Brain microvascular endothelial cell (primary cell): Measurements from ENCODE around the gene GTPBP2.
A peak's percentile ranks its signal among the peaks of the same experiment; 100 is the strongest.

Source experiments
- DNase-seq: peaks from one replicate; pipeline ENCODE4 v3.0.0-alpha.2; 2020
- H3K27ac ChIP-seq: fragments of 250-450 bp; sonication (Bioruptor Pico); 2 replicates; pipeline ENCODE4 v1.5.1; 2020; ENCODE audit warnings: mild to moderate bottlenecking, moderate library complexity
- H3K27me3 ChIP-seq: fragments of 250-450 bp; sonication (Bioruptor Pico); replicated peaks from 2 replicates; pipeline ENCODE4 v1.5.1; 2020; ENCODE audit warnings: mild to moderate bottlenecking
- H3K36me3 ChIP-seq: fragments of 250-450 bp; sonication (Bioruptor Pico); replicated peaks from 2 replicates; pipeline ENCODE4 v1.5.1; 2020; ENCODE audit warnings: mild to moderate bottlenecking
- H3K4me3 ChIP-seq: 2 replicates; pipeline ENCODE4 v1.5.1; 2011; ENCODE audit warnings: low read depth, mild to moderate bottlenecking, control low read depth, low read length, moderate library complexity
- in situ Hi-C: cut with HindIII; loops from 2 replicates; pipeline ENCODE4 v1.10.0; 2017; ENCODE audit warnings: low sequenced_read_pairs, low pct_ligation_motif_present
- TF ChIP-seq, protein P1 (sequence below): IDR thresholded peaks from 2 replicates; pipeline ENCODE4 v1.5.1; 2011; ENCODE audit warnings: low read depth, mild to moderate bottlenecking, moderate library complexity, low read length, control low read depth, inconsistent platforms; ENCODE audit errors: missing control alignments

The GTPBP2 gene

DNA sequence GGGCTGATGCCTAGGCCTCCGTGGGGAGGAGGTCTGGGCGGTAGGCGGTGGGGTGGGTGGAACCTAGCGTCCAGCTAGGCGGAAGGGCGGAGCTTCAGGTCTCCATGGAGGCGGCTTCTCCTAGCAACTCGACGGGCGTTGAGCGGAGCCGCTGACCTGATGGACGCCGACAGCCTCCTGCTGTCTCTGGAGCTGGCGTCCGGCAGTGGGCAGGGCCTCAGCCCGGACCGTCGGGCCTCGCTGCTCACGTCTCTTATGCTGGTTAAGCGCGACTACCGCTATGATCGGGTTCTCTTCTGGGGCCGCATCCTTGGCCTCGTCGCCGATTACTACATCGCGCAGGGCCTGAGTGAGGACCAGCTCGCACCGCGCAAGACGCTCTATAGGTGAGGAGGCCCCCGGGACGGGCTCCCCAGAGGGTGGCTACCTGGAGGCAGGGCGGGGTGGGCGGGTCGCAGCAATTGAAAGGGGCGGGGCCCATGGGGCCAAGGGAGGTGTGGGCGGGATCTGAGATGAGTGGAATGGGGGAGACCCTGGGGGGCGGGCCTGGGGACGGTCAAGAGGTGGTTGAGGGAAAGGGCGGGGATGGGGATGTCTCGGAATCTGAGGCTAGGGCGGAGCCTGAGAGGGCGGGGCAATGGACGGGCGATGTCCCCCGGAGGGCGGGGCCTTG is 16.0 kb upstream of the GTPBP2 start, which contains the start of gene RSPH9:
TSS of gene RSPH9 (plus strand) at position 97 of the 673 bp plus-strand sequence. CDS start at position 160, 63 bp downstream.
- TF ChIP-seq, protein P1, sequence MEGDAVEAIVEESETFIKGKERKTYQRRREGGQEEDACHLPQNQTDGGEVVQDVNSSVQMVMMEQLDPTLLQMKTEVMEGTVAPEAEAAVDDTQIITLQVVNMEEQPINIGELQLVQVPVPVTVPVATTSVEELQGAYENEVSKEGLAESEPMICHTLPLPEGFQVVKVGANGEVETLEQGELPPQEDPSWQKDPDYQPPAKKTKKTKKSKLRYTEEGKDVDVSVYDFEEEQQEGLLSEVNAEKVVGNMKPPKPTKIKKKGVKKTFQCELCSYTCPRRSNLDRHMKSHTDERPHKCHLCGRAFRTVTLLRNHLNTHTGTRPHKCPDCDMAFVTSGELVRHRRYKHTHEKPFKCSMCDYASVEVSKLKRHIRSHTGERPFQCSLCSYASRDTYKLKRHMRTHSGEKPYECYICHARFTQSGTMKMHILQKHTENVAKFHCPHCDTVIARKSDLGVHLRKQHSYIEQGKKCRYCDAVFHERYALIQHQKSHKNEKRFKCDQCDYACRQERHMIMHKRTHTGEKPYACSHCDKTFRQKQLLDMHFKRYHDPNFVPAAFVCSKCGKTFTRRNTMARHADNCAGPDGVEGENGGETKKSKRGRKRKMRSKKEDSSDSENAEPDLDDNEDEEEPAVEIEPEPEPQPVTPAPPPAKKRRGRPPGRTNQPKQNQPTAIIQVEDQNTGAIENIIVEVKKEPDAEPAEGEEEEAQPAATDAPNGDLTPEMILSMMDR = no peak
- Histone ChIP-seq H3K36me3 (peaks cover 20% of the 10 kb centered on the region), H3K27ac (peak within 1 kb of the TSS; percentile 39), H3K4me3 (peak within 1 kb of the TSS; percentile 66), H3K27me3 (no peaks in the 10 kb centered on the region)
- DNase-seq = peak; percentile 74
- in situ Hi-C loops = no loop called here

DNA sequence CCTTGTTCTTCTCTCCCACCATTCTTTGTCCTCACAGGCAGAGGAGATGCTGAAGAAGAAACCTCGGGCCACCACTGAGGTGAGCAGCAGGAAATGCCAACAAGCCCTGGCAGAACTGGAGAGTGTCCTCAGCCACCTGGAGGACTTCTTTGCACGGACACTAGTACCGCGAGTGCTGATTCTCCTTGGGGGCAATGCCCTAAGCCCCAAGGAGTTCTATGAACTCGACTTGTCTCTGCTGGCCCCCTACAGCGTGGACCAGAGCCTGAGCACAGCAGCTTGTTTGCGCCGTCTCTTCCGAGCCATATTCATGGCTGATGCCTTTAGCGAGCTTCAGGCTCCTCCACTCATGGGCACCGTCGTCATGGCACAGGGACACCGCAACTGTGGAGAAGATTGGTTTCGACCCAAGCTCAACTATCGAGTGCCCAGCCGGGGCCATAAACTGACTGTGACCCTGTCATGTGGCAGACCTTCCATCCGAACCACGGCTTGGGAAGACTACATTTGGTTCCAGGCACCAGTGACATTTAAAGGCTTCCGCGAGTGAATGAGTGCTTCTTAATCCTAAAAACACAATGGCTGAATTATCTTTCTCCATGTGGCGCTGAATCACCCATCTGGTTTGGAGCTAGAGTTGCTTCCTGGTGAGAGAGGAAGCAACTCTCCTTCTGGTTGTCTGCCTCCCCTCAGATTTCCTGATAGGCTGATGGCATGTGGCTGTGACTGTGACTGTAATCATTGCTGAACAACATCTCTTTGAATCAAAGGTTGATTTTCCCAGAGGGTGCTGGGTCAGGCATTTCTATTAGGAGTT is 11.1 kb upstream of the GTPBP2 start:
- H3K27ac ChIP-seq = no peak overlapping the region

DNA sequence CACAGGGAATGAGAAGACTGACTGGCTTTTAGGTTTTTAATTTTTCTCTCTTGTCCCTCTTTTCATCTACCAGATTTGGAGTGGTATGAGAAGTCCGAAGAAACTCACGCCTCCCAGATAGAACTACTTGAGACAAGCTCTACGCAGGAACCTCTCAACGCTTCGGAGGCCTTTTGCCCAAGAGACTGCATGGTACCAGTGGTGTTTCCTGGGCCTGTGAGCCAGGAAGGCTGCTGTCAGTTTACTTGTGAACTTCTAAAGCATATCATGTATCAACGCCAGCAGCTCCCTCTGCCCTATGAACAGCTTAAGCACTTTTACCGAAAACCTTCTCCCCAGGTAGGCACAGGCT is 7.2 kb upstream of the GTPBP2 start:
- DNase-seq = peak; percentile 14
- peak overlapping the region; percentile 95 for H3K4me3 ChIP-seq
- H3K36me3 ChIP-seq = peaks cover 31% of the 10 kb centered on the region
- H3K27me3 ChIP-seq = no peaks in the 10 kb centered on the region
- in situ Hi-C loops = no loop called here
- TF ChIP-seq, protein P1 = no peak
- H3K27ac ChIP-seq = peak overlapping the region; percentile 64

More for the DNA sequence above, 11.1 kb upstream of the GTPBP2 start:
- DNase-seq = no peak
- TF ChIP-seq, protein P1 = no peak
- in situ Hi-C loops = no loop called here
- no peak overlapping the region for H3K4me3 ChIP-seq
- H3K27me3 ChIP-seq = no peaks in the 10 kb centered on the region
- peaks cover 41% of the 10 kb centered on the region for H3K36me3 ChIP-seq

DNA sequence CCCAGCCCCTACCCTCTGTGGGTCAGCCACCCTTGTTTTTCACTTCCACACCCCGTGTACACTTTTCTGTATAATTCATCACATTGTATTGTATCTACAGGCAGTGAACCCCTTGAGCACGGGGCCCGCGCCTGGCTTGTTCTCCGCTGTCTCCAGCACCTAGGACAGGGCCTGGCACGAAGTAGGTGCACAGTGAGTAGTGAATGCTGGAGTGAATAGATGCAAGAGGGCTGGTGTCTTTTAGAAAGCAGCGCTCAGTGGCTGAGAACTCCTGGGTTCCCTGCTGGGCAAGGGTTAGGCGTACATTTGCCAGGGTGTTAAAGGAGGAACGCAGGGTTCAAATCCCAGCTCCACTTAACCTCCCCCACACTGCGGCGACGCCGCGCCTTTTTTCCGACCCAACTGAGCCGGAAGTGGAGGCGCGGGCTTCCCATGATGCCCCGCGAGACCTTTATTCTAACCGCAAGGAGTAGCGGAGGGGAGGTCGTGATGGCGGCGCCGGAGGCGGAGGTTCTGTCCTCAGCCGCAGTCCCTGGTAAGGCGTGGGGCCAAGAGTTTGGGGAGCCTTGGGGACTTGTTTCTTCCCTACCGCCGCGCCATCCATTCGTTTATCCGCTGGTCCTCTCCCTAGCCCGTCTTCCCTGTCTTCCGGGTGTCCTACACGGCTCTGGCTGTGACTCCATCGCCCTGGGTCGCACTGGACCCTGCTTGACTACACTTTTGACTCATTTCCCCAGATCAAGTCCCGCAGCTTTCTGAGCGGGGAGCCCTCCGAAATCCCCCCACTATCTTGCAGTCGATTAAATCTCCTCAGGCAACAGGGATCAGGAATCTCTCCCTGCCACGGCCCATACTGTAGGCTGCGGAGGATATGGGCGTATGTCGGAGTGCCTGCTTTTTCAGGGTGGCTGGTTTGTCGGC is 6.6 kb upstream of the GTPBP2 start, which contains the start of gene MAD2L1BP:
TSS of gene MAD2L1BP (plus strand) at position 454 of the 921 bp plus-strand sequence. CDS start at position 490, 36 bp downstream.
- in situ Hi-C loops = no loop called here
- H3K4me3 ChIP-seq = peak within 1 kb of the TSS; percentile 95

More for the DNA sequence above, 6.6 kb upstream of the GTPBP2 start, which contains the start of gene MAD2L1BP:
- peak within 1 kb of the TSS; percentile 64 for H3K27ac ChIP-seq
- TF ChIP-seq, protein P1 = no peak
- peak; percentile 49 for DNase-seq
- H3K36me3 ChIP-seq = peaks cover 26% of the 10 kb centered on the region
- no peaks in the 10 kb centered on the region for H3K27me3 ChIP-seq
